CD4-positive, alpha-beta T cell treated with Interferon alpha-2 for 1 hour (primary cell): Measurements from ENCODE around the gene HEG1.

ENCODE experiments used
- DNase-seq, 2 donors: peaks; one replicate each; pipeline ENCODE4 v3.0.0-alpha.2; 2020 to 2022

HEG1 gene

DNA sequence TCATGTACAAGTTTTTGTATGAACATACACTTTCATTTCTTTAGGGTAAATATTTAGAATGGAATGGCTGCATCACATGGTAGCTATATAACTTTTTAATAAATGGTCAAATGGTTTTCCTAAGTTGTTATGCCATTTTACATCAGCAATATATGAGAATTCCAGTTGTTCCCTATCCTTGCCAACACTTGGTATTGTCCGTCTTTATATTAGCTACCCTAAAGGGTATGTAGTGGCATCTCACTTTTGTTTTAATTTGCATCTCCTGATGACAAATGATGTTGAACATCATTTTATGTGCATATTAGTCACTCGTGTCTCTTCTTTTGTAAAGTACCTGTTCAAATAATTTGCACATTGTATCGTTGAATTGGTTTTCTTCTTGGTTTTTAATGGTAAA, 118.7 kb downstream of the HEG1 start:
- DNase-seq: no peak

DNA sequence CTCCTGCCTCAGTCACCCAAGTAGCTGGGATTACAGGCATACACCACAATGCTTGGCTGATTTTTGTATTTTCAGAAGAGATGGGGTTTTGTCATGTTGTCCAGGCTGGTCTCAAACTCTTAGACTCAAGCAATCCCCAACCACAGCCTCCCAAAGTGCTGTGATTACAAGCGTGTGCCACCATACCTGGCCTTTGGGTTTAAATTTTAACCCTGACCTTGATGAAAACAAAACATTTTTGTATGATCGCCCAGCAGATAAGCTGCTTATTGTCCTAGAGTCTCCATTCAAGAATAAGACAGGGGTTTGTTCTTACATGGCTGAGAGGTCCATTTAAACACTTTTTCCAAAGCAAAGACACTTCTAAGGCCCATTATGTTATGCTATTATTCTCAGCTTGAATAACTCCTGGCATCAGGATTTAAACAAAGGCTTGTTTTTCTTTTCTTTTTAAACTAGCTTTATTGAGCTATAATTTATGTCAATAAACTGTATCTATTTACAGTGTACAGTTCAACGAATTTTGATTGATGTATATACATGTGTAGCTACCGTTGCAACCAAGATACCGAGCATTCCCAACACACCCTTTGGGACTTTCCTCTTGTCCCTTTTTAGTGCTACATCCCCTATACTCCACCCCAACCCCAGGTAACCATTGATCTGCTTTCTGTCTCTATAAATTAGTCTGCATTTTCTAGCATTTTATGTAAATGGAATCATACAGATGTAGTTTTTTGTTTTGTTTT, 119.8 kb downstream of the HEG1 start:
- DNase-seq: no peak

DNA sequence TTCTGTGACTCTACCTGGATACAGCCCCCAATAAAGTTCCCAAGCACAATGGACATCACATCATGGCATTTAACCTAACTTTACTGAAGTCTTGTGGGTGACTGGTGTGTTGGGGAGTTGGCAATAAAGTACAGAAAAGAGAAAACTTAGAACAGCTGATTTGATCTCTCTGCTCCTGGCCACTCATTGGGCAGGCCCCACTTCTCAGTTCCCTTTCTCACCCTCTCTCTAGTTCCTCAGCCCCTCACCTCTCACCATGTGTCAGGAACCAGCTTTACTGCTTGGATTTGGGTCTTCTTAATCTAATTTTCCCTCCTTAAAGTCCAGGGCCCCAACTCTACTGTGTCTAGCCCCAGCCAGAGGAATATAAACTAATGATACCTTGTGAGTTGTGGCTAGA, 120.5 kb downstream of the HEG1 start:
- DNase-seq: no peak

DNA sequence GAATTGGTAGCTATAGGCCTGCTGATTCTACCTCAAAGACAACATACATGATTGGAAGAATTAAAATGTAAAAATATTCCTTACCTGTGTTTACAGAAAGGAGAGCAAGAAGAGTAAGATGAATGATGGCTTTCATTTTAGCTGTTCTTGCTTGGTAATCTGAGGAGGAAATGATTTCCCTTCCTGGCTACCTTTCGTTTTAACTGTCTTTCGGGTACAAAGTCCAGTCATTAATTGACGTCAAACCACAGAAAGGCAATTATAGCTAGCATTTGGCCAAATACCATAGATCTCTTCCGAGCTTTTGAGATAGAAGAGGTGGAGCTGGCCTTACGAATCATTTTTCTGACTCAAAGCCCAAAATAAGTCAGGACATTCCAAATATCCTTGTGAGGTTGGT, 121.2 kb downstream of the HEG1 start, which contains the start of gene MUC13:
Gene MUC13 (minus strand): TSS at position 175 of the 400 bp plus-strand sequence. CDS start 39 bp downstream, at position 136.
- DNase-seq: no peak

DNA sequence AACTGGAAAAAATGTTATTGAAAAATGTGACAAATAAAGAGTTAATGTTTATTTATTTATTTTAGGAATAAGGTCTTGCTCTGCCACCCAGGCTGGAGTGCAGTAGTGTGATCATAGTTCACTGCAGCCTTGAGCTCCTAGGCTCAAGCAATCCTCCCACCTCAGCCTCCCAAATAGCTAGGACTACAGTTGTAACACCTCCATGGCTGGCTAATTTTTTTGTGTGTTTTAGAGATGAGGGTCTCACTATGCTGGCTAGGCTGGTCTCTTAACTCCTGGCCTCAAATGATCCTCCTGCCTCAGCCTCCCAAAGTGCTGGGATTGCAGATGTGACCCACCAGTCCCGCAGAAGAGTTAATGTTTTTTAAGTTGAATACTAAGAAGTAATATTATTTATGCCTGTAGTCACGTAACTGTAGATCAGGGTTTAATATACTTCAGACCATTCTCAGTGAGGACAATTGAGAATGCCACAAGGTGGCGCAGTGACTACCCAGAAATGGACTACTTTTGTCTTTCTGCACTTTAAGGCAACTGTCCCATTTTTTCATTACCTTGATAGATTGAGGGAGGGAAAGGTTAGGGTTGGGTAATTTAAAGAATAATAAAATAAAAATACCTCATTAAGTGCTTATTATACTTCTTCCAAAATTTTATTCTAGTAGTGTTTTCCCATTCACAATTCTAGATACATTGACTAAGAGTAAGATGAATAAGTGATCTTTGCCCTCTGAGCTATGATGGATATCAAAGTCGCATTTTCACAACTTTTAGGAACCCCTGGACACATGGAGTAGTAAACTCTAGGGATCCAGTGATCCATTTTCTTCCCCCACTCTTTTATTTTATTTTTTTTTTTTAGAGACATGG, 127.2 kb downstream of the HEG1 start:
- peak; percentile 41 to 63 for DNase-seq

DNA sequence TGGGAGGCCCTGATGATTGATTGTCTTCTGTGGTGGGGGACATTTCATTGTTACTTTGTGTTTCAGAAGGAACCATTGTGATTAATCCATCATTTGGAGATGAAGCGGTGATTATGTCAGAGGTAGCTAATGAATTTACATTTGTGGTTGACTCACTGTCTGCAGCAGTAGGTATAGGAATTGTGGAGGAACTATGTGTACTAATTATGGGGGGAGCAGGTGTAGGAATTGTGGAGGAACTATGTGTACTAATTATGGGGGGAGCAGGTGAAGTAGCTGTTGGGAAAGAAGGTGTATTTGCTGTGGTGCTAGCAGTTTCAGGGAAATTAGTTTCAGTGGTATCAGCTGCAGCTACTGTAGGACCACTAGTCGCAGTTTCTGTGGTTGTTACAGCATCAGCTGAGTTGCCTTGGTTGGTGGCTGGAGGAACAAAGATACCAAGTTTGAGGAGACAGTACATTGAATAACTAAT, 128.2 kb downstream of the HEG1 start:
- no peak for DNase-seq

DNA sequence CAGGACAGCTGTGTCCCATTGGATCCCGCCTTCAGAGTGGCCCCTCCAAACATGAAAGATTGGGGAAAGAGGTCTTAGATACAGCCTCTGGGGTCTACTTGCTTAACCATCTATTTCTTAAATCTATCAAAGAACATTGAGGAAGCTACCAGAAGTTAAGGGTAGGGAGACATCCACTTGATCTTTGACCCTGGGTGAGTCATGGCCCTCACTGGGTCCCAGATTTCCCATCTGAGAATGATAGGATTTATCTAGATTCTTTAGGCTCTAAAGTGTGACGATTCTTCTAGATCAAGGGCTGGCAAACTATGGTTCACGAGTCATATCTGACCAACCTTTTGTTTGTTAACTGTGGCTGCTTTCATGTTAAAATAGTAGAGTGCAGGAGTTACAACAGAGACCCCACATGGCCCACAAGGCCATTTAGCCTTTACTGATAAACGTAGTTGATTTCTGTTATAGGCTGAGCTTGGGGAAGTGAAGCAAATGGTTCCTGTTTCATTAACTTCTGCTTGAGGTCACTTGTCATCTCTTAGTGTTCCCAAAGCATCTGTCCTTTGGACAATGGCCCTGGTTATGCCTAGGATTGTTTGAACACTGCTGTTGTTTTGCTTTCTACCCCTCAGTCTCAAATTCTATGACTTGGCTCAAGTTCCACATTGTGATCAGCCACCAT, 129.2 kb downstream of the HEG1 start:
- DNase-seq: no peak

DNA sequence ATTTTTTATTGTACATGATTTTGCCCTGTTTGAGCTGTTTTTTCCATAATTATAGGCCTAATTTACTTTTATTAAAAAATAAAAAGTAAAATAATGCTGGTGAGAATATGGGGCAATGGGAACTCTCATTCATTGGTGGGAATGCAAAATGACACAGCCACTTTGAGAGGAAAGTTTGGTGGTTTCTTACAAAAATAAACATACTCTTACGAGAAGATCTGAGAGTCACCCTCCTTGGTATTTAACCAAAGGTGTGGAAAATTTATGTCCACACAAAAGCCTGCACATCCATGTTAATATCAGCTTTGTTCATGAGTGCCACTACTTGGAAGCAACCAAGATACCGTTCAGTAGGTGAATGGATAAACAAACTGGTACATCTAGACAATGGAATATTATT, 131.1 kb downstream of the HEG1 start:
- no peak for DNase-seq

DNA sequence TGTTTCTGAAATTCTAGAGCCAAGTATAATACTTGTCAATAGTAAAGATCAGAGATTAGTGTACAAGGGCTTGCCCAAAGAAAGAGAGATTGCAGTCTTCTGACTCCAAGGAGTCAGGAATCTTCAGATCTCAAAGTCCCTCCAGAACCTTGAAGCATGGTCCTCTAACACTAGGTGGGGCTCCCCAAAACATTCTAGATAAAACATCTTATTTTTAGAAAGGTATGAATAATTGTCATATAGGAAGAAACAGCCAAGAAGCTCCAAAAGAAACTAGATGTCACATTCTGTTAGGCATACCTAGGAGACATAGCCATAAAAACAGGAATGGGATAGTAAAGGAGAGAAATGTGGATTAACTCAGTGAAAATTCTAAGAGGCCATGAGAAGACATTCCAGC, 132.0 kb downstream of the HEG1 start:
- no peak for DNase-seq

DNA sequence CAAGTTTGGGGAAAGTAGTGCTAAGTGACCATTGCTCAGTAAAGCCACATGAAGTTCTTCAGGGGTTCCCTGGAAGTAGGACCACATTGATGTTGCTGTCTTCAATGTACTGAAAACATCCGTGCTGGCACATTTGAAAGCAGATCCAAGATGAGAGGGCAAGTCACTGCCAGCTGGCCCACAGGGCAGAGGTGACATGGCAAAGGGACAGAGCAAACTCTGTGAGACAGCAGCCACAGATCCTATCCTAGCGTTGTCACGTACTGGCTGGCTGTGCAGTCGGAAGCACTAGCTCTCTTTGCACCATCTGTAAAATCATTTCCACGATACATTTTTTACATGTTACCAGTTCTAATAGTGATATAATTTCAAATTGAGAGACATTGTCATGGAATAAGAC, 135.1 kb downstream of the HEG1 start:
- no peak for DNase-seq

DNA sequence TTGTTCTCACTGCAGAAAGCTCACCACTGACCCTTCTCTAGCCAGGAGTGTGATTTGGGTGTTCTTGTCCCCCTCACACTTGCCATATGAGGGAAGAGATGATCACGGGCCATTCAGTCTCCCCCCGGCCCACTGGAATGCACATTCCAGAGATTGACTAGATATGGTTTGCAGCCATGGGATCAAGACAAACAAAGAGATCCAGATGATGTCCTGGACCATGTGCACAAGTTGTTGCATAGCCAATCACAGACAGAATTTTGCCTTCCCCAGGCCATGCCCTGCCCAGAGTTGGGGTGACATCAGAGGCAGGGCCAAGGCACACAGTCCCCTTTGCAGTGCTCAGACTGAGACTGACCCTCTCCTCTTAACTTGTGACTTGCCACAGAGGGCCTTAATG, 136.0 kb downstream of the HEG1 start:
- no peak for DNase-seq

DNA sequence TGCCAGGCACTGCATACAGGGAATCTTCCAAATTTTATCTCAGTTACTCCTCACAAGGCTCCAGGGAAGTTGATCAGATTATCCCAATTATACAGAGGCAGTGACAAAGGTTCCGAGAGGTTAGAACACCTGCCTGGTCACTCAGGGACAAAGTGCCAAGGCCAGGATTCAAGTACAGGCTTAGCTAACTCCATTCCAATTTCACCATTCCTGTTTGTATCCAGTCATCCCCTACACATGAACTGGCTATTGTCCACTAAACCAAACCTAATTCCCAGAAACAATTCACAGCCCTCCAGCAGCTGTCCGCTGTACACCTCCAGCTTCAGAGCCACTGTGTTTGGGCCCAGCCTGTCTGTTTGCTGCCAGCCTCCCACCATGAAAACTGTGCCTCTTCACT, 137.3 kb downstream of the HEG1 start:
- DNase-seq: no peak

DNA sequence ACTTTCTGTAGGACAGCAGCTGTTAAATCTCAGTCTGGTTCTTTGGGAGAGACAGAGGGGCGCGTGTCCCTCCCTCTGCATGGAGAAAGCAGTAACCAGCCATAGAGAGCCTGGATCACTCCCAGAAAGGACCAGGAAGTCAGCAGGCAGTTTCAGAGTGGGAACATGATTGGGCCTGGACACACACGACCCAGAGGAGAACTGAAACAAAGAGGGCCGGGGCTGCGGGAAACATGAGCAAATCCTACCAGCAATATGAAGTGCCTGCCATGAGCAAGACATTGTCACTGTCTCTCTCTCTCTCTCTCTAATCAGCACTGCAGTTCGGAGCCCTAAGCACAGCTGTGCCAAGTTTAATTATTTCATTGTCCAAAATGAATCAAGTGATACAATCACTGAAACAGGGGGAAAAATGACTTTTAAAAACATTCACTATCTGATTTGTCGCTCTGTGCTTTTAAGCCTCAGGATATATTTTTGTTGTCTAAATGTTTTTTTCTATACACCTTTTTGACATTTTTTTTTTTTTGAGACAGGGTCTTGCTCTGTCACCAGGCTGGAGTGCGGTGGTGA, 138.9 kb downstream of the HEG1 start:
- DNase-seq: no peak
